Progenitor cell of endocrine pancreas (in vitro differentiated cells): ENCODE measurements around the gene OR2V1. TPM values are rescaled to one million over a fixed set of nuclear protein-coding genes. Genes with fewer than 3 reads are reported as not detected.

Experiments
- DNase-seq: peaks from one replicate; pipeline ENCODE4 v3.0.0; 2021; ENCODE audit warnings: low spot score; ENCODE audit not compliant: unreplicated experiment
- H3K27ac Mint-ChIP-seq: 2 replicates; pipeline ENCODE4 v1.8.0; 2021; ENCODE audit warnings: mild to moderate bottlenecking, moderate library complexity, mixed read lengths
- H3K27me3 Mint-ChIP-seq: 2 replicates; pipeline ENCODE4 v1.8.0; 2021; ENCODE audit warnings: mixed read lengths
- H3K36me3 Mint-ChIP-seq: 2 replicates; pipeline ENCODE4 v1.8.0; 2022; ENCODE audit warnings: mixed read lengths; ENCODE audit not compliant: insufficient read depth
- H3K4me1 Mint-ChIP-seq: 2 replicates; pipeline ENCODE4 v1.8.0; 2021; ENCODE audit warnings: low read depth, mixed read lengths
- H3K4me3 Mint-ChIP-seq: 2 replicates; pipeline ENCODE4 v1.8.0; 2021; ENCODE audit warnings: low read depth, mild to moderate bottlenecking, moderate library complexity, mixed read lengths
- H3K9me3 Mint-ChIP-seq: 2 replicates; pipeline ENCODE4 v1.8.0; 2021; ENCODE audit warnings: low read depth, mixed read lengths
- CTCF ChIP-seq: fragments of 200-600 bp; sonication (generic); IDR thresholded peaks from one replicate; pipeline ENCODE4 v1.5.0; 2021; ENCODE audit warnings: antibody characterized with exemption, mild to moderate bottlenecking; ENCODE audit not compliant: unreplicated experiment
- total RNA-seq: library from RNA; stranded (reverse); gene quantifications from 2 replicates; pipeline ENCODE4 v1.2.1, GENCODE V29; 2021

The OR2V1 gene
- total RNA-seq, 1 donor from 2014 or later, result not detected

- H3K9me3 Mint-ChIP-seq, result peaks cover 3% of the 10 kb centered on the region
- H3K4me3 Mint-ChIP-seq, result no peak overlapping the region
- peaks cover 9% of the 10 kb centered on the region for H3K4me1 Mint-ChIP-seq
- no peak for DNase-seq
- no peaks in the 10 kb centered on the region for H3K36me3 Mint-ChIP-seq
- H3K27ac Mint-ChIP-seq, result no peak overlapping the region
- H3K27me3 Mint-ChIP-seq, result peaks cover 76% of the 10 kb centered on the region
- no peak for TF ChIP-seq CTCF
These were observed 46.3 kb downstream of the OR2V1 start for GRCh38 chr5:181084621-181085195.

- peaks cover 9% of the 10 kb centered on the region for H3K4me1 Mint-ChIP-seq
- H3K9me3 Mint-ChIP-seq, result peaks cover 6% of the 10 kb centered on the region
- H3K27ac Mint-ChIP-seq, result no peak overlapping the region
- H3K27me3 Mint-ChIP-seq, result peaks cover 81% of the 10 kb centered on the region
- no peak for DNase-seq
- H3K4me3 Mint-ChIP-seq, result no peak overlapping the region
- no peaks in the 10 kb centered on the region for H3K36me3 Mint-ChIP-seq
- no peak for TF ChIP-seq CTCF
These were observed 49.0 kb downstream of the OR2V1 start for GRCh38 chr5:181081989-181082388.

- H3K4me3 Mint-ChIP-seq, result no peak overlapping the region
- peaks cover 4% of the 10 kb centered on the region for H3K9me3 Mint-ChIP-seq
- no peak for DNase-seq
- no peaks in the 10 kb centered on the region for H3K36me3 Mint-ChIP-seq
- no peak overlapping the region for H3K27ac Mint-ChIP-seq
- H3K4me1 Mint-ChIP-seq, result no peaks in the 10 kb centered on the region
- TF ChIP-seq CTCF, result no peak
- H3K27me3 Mint-ChIP-seq, result peaks cover 67% of the 10 kb centered on the region
These were observed 54.0 kb downstream of the OR2V1 start for GRCh38 chr5:181076920-181077319.

Other genes with a start within 250 kb of the OR2V1 start
- not detected in 2 replicates for gene BTNL8, start 232.0 kb downstream of the OR2V1 start, total RNA-seq
- not detected in 2 replicates for gene BTNL3, start 142.3 kb downstream of the OR2V1 start, total RNA-seq
- gene BTNL9, start 90.9 kb downstream of the OR2V1 start, total RNA-seq, result not detected in 2 replicates
- gene OR2V2, start 16.4 kb upstream of the OR2V1 start, total RNA-seq, result not detected in 2 replicates
- not detected in 2 replicates for gene TRIM7, start 74.0 kb upstream of the OR2V1 start, total RNA-seq
- gene TRIM41, start 92.1 kb upstream of the OR2V1 start, total RNA-seq, result 37.4 and 37.6 TPM in 2 replicates
- 1,813 and 1,855 TPM in 2 replicates for gene RACK1, start 112.7 kb upstream of the OR2V1 start, total RNA-seq
- 10.7 and 12.3 TPM in 2 replicates for gene TRIM52, start 130.0 kb upstream of the OR2V1 start, total RNA-seq
- gene OR4F3, start 236.1 kb upstream of the OR2V1 start, total RNA-seq, result not detected in 2 replicates